GM19395 (cell line): ENCODE data around the gene LYSMD2.
"Not testable (repeated sequence)": the region's sequence is repeated elsewhere in the genome, so short reads cannot be mapped to it uniquely, and the experiment has no call there.

ENCODE experiments used
- ATAC-seq: cut with Tn5 transposase; IDR thresholded peaks from one replicate; pipeline ENCODE4 v1.9.1; 2021; ENCODE audit warnings: mild to moderate bottlenecking, moderate library complexity; ENCODE audit not compliant: unreplicated experiment

Gene LYSMD2, protein sequence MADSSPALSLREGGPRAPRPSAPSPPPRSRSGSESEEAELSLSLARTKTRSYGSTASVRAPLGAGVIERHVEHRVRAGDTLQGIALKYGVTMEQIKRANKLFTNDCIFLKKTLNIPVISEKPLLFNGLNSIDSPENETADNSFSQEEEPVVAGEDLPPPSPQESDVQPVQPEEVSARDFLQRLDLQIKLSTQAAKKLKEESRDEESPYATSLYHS

DNA sequence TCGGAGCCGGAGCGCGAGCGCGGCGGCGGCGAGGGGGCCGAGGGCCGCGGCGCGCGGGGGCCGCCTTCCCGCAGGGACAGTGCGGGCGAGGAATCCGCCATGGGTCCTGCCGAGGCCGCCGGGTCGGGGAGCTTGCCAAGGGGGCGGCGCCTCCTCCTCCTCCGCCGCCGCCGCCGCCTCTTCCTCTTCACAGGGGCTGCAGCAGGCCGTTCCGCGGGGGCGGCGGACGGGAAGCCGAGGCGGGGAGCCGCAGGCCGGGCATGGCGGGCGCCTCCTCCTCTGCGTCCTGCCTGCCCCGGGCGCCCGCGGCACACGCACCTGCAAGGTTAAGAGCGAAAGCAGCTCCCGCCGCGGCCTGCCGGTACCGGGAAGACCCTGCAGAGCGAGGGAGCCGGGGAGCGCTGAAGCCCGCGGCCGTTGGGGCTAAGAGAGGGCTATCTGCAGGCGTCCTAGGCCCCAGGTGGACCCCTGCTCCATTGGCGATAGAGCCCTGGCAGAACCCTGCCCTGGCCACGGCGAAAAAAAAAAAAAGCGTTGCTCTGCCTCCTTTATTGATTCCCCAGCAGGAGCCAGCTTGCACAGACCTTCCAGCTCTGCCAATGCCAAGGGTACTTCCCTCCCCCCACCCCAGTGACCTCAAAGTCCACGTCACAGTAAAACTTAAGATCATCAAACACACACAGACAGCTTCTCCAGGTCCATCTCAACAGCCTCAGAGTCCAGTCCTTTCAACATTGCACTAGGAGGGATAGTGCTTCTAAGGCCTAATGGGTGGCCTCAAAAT lies at the start of gene LYSMD2:
Gene LYSMD2 (minus strand): TSS at position 134 of the 784 bp plus-strand sequence. CDS start 33 bp downstream, at position 101.
- ATAC-seq, result peak; percentile 41

DNA sequence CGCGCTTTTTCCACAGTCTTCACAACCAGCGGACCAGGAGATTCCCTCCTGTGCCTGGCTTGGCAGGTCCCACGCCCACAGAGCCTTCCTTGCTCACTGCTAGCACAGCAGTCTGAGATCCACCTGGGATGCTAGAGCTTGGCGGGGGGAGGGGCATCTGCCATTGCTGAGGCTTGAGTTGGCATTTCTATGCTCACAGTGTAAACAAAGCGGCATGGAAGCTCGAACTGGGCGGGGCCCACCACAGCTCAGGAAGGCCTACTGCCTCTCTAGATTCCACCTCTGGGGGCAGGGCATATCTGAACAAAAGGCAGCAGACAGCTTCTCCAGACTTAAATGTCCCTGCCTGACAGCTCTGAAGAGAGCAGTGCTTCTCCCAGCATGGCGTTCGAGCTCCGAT lies 49.7 kb upstream of the LYSMD2 start:
- ATAC-seq, result not testable (repeated sequence)

DNA sequence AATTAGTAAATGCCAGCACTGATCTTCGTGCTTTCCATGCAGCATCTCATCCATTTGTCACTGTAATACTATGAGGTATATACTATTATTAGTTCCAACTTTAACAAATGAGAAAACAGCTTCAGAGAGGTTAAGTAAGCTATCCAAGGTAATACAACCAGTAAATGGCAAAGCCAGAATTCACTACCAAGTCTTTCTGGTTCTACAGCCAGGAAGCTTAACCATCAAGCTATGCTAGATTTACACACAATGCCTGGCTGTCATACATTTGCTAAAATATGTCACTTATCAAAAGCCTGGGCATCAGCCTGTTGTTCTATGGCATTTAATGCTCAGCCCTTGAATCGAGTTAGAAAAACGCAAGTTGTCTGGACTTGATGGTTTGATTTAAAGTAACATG lies 46.5 kb upstream of the LYSMD2 start:
- ATAC-seq, result no peak

DNA sequence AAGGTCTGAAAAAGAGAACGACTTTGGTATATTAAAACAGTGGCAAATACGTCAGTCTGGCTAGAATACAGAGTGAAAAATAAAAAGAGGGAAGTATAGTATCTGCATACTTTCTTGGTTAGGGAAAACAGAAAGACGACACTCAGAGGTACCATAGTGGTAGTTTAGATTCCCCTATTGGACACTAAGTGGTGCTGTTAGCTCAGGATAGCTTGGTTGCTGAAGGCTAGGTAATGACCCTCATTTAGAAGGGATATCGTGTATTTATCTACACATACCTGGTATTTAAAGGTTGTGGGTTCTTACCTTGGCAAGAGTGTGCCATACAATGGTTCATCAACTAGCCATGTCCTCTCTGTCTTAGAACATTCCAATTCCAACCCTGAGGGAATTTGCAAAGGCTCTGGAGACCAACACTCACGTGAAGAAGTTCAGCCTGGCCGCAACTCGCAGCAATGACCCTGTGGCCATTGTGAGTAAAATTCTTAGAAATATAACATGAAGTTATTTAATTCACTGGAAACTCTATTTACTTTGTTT lies 45.0 kb upstream of the LYSMD2 start:
- no peak for ATAC-seq

DNA sequence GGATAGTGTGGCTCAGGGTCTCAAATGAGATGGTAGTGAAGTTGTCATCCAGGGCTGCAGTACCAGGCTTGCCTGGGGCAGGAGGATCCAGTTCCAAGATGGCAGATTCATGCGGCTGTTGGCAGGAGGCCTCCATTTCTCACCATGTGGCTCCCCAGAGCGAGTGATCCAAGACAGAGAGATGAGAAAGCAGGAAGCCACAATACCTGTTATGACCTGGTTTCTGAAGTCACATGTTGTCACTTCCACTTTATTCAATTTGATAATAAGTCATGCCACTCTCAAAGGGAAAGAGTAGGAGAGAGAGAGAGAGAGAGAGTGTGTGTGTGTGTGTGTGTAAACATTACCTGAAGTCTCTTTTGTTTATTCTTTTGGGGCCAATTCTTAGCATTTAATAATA lies 44.1 kb upstream of the LYSMD2 start:
- no peak for ATAC-seq

DNA sequence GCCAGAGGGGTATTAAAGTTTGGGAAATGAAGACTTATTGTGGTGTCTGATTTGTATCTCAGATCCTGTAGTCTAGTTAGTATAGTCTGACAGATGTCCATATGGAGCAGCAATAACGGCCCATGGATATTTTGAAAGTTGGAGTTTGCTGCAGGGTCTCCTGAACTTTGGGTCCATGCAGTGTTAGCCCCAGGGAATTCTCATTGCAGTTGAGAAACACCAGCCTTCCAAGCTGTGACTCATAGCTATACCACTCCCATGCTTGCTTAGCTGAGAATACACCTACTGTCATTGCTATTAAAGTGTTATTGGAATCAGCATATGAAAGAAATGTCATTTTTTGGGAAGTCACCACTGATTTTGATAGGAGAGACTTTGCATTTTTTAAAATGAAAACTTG lies 43.2 kb upstream of the LYSMD2 start:
- no peak for ATAC-seq

DNA sequence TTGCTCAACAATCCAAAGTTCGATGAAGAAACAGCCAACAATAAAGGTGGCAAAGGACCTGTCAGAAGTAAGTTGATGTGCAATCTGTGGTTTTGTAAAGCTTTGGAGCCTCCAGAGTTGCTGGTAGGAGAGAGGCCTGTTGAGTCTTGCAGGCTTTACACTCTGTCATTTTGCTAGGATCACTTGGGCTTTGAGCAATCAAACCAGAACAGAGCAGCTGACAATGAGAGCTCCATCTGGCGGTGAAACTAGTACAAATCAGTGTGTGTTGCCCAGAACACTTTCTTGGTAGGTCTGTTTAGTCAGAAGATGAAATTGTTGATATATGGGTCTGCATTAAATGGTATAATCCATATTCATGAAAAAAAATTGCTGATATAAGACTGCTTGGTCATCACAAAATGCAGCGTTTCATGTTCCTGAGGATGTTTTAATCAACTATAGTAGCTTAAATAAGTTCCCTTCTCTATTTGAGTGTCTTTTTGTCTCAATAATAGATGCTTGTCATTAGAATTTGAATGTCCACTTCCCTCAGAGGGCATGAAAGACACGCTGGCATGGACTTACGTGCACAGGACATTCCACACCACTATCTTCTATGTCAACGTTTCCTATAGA lies 39.6 kb upstream of the LYSMD2 start:
- ATAC-seq, result no peak

DNA sequence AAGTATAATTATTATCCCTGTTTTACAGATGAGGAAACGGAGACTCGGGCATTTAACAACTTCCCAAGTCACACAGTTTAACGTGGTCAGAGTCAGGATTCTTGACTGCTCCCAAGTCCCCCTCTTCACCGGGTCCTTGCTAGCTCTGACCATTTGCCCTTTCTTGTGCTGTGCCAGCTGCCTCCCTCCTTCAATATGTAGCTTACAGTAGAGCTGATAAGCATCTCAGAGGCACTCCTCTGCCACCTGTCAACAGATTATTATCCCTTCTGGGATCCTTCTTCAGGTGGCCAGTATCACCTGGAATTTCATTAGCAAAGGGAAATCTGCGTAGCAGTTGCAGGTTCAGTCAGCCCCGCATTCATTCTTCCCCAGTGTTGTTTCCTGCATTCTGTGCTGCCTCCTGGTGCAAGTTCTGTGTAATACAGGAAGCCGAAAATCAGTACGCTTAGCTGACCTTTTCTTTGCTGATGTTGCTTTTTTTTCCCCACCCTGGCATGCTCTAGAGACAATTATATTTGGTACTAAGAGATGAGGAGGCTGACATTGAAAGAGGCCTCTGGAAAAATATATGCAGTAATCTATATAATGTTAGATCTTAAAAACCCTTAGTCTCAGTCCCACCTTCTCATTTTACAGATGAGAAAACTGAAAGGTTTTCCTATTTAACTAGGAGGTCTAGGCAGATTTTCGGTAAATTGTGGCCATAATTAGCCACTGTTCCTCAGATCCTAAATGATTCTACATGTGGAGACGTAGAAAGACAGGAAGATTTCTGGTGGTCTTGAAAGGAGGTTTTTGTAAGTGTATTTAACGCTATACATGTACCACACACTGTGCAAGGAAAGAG lies 38.7 kb upstream of the LYSMD2 start:
- ATAC-seq, result no peak

DNA sequence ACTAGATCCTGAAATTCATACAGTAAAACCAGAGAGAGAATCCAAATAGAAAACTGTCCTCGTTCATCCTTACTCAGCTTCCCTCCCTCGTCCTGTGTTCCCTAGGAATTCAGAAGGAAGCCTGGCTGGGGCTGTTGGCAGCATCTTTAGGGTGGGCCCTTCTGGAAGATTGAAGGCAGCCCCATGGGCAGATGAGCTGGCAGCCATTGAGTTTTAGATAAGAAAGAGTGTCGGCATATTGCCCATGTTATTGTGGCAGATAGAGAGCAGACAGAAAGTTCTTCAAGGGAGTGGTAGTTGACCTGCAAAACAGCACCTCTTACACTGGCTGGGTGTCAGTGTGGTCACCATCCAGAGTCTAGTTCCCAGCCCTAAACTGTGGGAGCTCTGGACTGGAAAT lies 37.5 kb upstream of the LYSMD2 start:
- ATAC-seq, result no peak

DNA sequence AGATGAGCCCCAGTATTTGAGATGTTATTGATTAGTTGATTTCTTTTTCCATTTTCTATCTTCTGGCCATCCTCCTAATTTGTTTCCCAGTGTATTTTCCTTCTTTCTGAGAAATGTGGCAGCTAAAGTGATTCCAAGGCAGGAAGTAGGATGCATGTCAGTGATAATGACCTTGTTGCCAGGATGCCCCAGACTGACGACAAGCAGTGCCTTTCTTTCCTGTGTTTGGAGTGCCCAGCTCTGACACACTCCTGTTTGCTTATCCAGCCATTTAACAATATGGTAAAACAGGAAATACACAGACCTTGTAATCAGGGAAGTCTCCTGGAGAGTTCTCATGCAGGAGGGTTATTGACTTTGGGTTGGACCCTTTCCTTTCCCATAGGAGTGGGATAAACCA lies 34.3 kb upstream of the LYSMD2 start:
- no peak for ATAC-seq

DNA sequence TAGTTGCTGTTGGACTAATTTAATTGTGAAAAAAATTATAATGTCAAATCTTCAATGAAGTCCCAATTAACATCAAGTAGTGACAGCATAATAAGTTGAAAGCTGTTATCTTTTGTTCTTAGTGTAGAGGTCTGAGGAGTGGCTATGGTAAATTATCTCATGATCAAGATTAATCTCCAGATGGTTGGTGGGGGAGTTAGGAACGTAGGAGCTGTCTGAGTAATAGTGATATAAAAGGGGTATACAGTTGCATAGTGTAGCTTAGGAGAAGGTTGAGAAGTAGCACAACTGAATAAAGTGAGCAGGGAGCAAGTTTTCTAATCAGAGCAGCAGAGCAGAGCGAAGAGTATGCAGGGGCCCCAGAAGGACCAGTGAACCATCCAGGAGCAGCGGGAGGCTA lies 33.4 kb upstream of the LYSMD2 start:
- no peak for ATAC-seq

DNA sequence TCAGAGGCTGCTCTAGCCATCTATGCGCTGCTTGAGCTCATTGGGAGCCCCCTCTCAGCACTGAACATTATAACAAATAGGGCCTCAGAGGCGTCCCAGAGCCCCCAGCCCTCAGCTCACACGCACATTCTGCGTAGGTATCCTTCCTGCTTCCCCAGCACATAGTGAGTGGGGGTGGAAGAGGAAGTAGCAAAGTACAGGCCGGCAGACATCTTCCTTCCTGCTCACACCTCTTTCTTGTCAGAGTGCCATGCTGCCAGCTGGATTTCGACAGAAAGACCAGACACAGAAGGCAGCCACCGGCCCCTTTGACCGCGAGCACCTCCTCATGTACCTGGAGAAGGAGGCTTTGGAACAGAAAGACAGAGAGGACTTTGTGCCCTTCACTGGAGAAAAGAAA lies 30.6 kb upstream of the LYSMD2 start:
- ATAC-seq, result no peak

DNA sequence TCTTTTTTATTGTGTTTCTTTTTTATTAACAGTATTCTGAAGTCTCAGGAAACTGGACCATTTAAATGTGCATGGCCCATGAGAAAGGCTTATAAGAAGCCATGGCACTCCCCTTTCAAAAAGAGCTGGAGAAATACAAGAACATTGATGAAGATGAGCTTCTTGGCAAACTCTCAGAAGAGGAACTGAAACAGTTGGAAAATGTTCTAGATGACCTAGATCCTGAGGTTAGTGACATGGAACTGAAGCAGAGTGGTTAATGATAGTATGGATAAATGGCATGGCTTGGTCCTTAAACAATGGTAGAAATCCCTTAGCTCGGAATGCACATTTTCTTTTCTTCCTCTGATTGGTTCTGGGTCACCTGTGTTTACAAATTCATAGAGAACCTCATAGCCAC lies 28.9 kb upstream of the LYSMD2 start:
- ATAC-seq, result no peak

DNA sequence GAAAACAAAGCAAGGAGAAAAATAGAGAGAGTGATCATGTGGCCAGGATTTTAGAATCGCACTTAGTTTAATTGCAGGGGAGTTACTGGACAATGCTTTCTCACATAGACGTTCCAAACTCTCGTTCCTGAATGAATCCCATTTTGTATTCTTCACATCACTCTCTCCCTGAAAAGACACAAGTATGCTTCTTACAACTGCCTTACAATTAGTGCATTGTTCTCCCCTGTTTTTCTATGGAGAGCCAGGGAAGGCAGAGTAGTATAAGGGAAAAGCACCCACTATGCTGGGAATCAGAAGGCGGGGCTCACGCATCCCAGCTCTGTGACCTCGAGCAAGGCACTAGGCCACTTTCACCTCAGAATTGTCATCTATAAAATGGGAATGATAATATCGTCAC lies 28.3 kb upstream of the LYSMD2 start:
- ATAC-seq, result no peak

DNA sequence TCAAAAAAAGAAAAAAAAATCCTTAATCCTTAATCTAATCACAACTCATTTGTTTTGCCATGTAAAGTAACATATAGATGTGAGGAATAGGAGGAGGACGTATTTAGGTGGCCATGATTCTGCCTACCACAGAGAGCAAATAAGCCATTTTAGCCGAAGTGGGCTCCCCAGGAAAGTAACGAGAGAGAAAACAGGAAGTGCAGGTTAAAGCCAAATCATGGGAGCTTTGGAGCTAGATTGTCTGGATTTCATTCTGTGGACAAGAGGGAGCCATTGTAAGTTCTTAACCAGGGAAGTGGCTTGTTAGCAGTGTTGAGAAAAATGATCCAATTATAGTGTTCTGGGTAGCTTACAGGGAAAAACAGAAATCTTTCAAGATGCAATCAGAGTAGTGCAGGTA lies 23.4 kb upstream of the LYSMD2 start:
- no peak for ATAC-seq

DNA sequence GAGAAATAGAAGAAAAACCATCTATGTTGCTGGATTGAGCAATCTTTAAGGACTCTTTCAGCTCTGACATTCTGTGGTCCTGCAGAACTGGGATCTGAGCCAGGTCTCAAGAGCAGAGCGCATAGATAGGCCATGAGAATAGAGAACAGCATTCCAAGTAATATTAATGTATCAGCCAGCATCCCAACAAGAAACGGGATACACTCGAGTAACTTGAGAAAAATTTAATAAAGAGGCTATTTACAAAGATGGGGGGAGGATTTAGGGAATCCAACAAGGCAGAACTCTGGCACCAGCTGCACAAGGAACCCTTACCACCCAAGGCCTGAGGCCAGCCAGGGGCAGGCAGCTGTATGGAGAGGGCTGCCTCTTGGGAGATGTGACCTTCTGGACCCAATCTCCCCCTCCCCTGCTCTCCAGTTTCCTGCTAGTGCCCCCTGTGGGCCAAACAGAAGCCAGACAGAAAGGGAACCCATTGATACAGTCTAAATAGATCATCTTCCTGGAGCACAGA lies 22.2 kb upstream of the LYSMD2 start:
- ATAC-seq, result no peak

DNA sequence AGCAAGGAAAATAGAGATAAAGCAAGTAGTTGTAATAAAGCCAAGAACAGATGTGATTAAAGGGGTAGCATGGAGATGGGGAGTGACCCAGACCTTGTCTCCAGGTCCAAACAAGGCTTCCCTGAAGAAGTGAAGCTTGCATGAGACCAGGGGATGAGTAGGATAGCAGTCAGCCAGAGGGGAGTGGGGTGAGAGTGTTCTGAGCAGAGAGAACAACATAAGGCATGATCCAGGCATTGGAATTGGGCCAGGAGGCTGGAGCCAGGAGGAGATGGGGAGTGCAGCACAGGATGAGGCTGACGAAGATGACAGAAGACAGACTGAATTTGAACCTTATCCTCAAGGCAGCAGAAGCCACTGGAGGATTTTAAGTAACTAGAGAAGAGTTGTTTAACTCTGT lies 21.2 kb upstream of the LYSMD2 start:
- no peak for ATAC-seq

DNA sequence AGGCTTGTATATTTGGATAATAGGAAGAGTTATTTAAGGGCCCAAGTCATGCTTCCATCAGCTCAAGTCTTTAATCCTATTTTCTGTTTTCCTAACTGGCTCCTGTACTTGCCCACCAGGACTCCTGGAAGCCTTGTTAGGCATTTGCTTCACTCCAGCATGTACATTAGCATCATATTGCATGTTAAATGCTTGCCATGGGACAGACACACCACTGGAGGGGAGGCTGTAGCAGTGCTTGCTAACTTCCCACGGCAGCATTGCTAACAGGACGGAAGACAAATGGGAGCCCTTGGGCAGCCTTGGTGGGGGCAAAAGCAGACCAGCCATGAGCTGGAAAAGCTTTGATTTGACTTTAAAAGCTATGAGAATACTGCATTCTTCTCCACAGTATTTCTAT lies 20.0 kb upstream of the LYSMD2 start:
- no peak for ATAC-seq

DNA sequence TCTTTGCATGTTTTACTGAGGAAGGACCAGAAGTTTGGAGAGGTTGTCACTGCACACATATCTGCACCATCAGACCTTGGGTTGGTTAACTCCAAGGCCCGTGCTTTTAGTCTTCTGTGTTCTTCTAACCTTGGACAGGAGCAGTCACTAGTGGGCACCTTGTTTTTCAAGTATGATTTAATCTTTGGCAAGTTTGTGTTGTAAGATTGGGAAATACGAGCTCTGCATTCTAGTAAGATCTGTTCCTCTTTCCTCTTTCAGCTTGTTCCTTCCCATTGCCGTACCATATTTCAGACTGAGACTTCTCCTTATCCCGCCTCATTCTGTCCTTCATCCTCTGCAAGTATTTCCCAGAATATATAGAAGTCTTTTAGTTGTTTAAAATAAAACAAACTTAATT lies 19.0 kb upstream of the LYSMD2 start:
- no peak for ATAC-seq

DNA sequence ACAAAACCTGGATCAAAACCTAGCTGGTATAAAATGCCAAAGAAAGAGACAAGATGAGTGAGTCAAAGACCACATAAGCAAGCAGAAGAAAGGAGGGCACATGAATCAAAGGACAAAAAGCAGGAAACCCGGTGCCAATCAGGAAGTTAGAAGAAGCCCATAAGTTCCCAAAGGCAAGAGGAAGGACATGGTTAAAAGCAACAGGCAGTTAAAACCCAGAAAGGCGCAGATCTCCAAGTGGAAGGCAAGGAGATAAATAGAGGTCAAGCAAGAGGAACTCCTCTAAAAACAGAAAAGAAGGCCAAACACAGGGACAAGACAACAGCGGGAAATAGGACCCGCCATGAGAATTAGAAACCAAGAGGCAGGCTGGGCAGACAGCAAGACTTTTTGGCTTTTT lies 18.3 kb upstream of the LYSMD2 start:
- ATAC-seq, result no peak

DNA sequence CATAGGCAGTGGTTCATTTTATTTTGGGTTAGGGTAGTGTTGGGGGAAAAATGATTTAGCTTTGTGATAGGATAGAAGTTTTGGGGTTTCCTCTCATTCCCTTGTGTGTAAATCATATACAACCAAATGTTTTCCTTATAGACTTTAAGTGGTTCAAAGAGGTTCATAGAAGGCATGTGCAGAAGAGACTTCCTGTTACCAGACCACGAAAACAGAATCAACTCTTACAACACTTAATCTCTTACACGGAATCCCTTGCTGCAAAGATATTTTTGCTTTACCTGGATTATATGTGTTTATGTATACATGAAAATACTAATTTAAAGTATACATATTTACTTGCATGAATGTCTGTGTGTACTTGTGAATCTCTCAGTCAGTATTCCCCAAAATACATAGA lies 16.8 kb upstream of the LYSMD2 start:
- ATAC-seq, result no peak
